Measurements from ENCODE around the gene PDIK1L.

DNA sequence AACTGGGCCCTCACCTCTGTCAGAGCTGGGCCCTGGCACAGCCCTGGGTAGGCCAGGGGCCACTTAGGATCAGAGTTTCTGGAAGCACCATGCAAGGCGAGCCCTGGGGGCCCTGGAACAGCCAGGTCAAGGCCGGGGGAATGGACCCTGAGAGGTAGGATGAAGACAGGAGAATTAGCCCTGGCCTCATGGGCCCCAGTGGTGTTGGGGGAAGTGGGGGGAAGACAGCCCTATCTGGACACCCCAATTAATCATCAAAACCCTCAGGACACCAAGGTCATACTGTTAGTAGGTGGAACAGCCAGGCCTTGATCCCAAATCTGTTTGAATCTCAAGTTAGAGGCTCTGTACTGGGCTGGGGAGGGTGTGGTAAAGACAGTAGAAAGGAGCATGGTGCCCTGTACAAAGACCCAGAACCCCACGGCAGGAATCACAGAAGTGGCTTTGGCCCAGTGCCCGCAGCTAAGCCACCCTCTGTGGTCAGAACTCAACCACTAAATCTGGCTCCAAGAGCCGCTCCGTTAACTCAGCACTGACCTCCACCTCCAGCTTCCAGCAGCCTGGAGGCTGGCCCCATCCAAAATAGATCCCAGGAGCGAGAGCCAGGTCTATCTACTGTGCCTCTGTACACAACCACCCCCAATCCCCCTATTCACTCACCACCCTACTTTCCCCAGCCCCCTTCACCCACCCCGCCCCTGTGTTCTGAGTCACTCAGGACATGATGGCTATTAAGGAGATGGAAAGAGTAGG, 30.2 kb upstream of the PDIK1L start:
- TF ChIP-seq CTCF (IDR thresholded peaks at IDR 0.05; ENCODE audit: insufficient read depth, low read length) = no peak
- TF ChIP-seq POLR2AphosphoS5 (IDR thresholded peaks at IDR 0.05; ENCODE audit: low read depth) = no peak
- no peak for TF ChIP-seq GABPA (IDR thresholded peaks at IDR 0.05; ENCODE audit: low read depth)
- no peak for TF ChIP-seq REST (IDR thresholded peaks at IDR 0.05; ENCODE audit: insufficient replicate concordance, low read depth)
- TF ChIP-seq SPI1 (IDR thresholded peaks at IDR 0.05; ENCODE audit: borderline replicate concordance, low read depth) = no peak
